Gastrocnemius medialis (tissue), 4 donors: ENCODE measurements around the gene NCBP2. TPM values are rescaled to one million over a fixed set of nuclear protein-coding genes. Genes with fewer than 3 reads are reported as not detected.

Source experiments
- ATAC-seq, 2 donors: fragments of 150-250 bp; one replicate each; pipeline ENCODE4 v1.9.1; 2016
- DNase-seq, 2 donors: peaks; one replicate each; pipeline ENCODE4 v3.0.0-alpha.2; 2019
- H3K27ac ChIP-seq, 4 donors: fragments of 200-600 bp; sonication (generic); 1 replicate in 1 of 4; 2 replicates in 3 of 4; pipeline ENCODE4 v1.5.1; 2016 to 2018; ENCODE audit warnings: mild to moderate bottlenecking in 2 of 4, moderate library complexity in 1 of 4
- H3K27me3 ChIP-seq, 3 donors: fragments of 200-600 bp; sonication (generic) in 2 of 3; 1 replicate in 1 of 3; 2 replicates in 2 of 3; pipeline versions ENCODE4 v1.5.1 to v1.6.0; 2016 to 2019; ENCODE audit warnings: mild to moderate bottlenecking in 1 of 3, moderate library complexity in 1 of 3
- H3K36me3 ChIP-seq, 2 donors: fragments of 200-600 bp; sonication (generic) in 1 of 2; one replicate each; pipeline ENCODE4 v1.5.1; 2017 to 2018
- H3K4me1 ChIP-seq, 2 donors: fragments of 200-600 bp; sonication (generic) in 1 of 2; one replicate each; pipeline ENCODE4 v1.5.1; 2016 to 2017; ENCODE audit warnings: mild to moderate bottlenecking in 2 of 2
- H3K4me3 ChIP-seq, 4 donors: fragments of 200-600 bp; sonication (generic) in 3 of 4; 1 replicate in 1 of 4; 2 replicates in 3 of 4; pipeline ENCODE4 v1.5.1; 2016 to 2019; ENCODE audit warnings: mild to moderate bottlenecking in 2 of 4
- H3K9me3 ChIP-seq, 3 donors: fragments of 200-600 bp; sonication (generic) in 2 of 3; 1 replicate in 1 of 3; 2 replicates in 2 of 3; pipeline ENCODE4 v1.5.1; 2016 to 2019
- CTCF ChIP-seq, 5 experiments: fragments of 450-650 bp in 3 of 5; fragments of 200-600 bp in 2 of 5; sonication (generic) in 2 of 5; IDR thresholded peaks in 4 of 5; conservative IDR thresholded peaks in 1 of 5; 1 replicate in 4 of 5; 2 replicates in 1 of 5; pipeline ENCODE4 v1.5.1; 2016 to 2019; ENCODE audit warnings: antibody characterized with exemption in 5 of 5, mild to moderate bottlenecking in 3 of 5, moderate library complexity in 3 of 5
- POLR2A ChIP-seq, 2 donors: fragments of 450-650 bp; IDR thresholded peaks; one replicate each; pipeline ENCODE4 v1.6.1; 2017; ENCODE audit warnings: antibody characterized with exemption in 2 of 2, mild to moderate bottlenecking in 2 of 2, moderate library complexity in 2 of 2
- in situ Hi-C, 4 donors: fragments of 200-750 bp; cut with MboI; loops; one replicate each; pipeline versions ENCODE4 v1.15.0 to v1.8.0; 2017; ENCODE audit warnings: low sequenced_read_pairs in 4 of 4
- intact Hi-C: fragments of 100-400 bp; cut with DNase I; formaldehyde crosslinking; loops from one replicate; pipeline ENCODE4 v1.15.1; 2023; ENCODE audit warnings: low total_unique reads
- total RNA-seq, 4 donors: library from RNA; depleted of rRNA; stranded (reverse); fragments of >200 nt; gene quantifications; one replicate each; pipeline versions ENCODE4 v1.1.0 to v1.2.3, GENCODE V29; 2016

Gene NCBP2
- total RNA-seq, 4 donors from 2014 or later, result 23.4 to 29.9 (median 27.5) TPM

DNA sequence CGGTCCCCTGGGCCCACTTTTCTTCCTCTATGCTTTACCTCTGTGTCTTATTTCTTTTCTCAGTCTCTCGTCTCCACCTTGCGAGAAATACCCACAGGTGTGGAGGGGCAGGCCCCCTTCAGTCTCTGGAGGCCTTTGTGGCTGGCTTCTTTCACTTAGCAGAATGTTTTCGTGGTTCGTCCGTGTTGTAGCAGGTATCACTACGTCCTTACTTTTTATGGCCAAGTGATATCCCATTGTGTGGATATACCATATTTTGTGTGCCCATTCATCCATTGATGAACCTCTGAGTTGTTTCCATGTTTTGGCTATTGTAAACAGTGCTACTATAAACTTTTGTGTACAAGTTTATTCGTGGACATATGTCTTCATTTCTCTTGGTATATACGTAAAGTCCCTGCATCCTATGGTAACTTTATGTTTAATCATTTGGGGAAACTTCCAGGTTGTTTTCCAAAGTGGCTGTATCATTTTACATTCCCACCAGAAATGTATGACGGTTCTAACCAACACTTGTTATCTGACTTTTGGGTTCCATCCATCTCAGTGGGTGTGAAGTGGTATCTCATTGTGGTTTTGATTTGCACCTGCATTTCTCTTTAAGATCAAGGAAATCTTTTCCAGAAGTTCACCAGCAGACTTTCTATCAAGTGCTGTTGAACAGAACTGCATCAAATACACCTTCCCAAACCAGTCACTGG, 20.8 kb upstream of the NCBP2 start:
- DNase-seq, result no peak
- in situ Hi-C loops, result loop anchor here in 2 of 4 donors (10.0 to 25.0 kb wide), 2 partner anchors 101 to 128 kb away; partner anchors contain the start of gene SENP5 (in 1 of the 2)
- no peaks in the 10 kb centered on the region for H3K9me3 ChIP-seq
- no peak overlapping the region for H3K27ac ChIP-seq
- no peaks in the 10 kb centered on the region for H3K36me3 ChIP-seq
- H3K4me1 ChIP-seq, result peaks cover 0 to 5% of the 10 kb centered on the region in 2 donors
- ATAC-seq, result no peak
- TF ChIP-seq POLR2A (IDR thresholded peaks at IDR 0.05) (no peak), CTCF (IDR thresholded peaks at IDR 0.05 in 4 of 5, conservative IDR thresholded peaks at IDR 0.05 in 1 of 5) (no peak)
- no peaks in the 10 kb centered on the region for H3K27me3 ChIP-seq
- H3K4me3 ChIP-seq, result no peak overlapping the region
- intact Hi-C loops, result no loop called here

- H3K36me3 ChIP-seq, result no peaks in the 10 kb centered on the region
- ATAC-seq (no peak), DNase-seq (no peak)
- no peak overlapping the region for H3K27ac ChIP-seq
- H3K9me3 ChIP-seq, result no peaks in the 10 kb centered on the region
- H3K4me1 ChIP-seq, result no peaks in the 10 kb centered on the region
- TF ChIP-seq CTCF (IDR thresholded peaks at IDR 0.05 in 4 of 5, conservative IDR thresholded peaks at IDR 0.05 in 1 of 5) (no peak), POLR2A (IDR thresholded peaks at IDR 0.05) (no peak)
- H3K27me3 ChIP-seq, result no peaks in the 10 kb centered on the region
- in situ Hi-C loops, result loop anchor here in 2 of 4 donors (10.0 to 25.0 kb wide), 2 partner anchors 100 to 128 kb away; partner anchors contain the start of gene SENP5 (in 1 of the 2)
- intact Hi-C loops, result no loop called here
- no peak overlapping the region for H3K4me3 ChIP-seq
Measured at GRCh38 chr3:196962108-196962929, 20.0 kb upstream of the NCBP2 start.

DNA sequence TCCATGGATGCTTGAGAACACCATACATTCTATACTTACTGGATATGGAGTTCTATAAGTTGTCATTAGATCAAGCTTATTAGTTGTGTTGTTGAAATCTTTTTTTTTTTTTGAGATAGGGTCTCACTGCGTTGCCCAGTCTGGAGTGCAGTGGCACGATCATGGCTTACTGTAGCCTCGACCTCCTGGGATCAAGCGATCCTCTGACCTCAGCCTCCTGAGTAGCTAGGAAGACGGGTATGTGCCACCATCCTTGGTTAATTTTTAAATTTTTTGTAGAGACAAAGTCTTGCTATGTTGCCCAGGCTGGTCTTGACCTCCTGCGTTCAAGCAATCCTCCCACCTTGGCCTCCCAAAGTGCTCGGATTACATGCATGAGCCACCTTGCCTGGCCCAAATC, 12.5 kb upstream of the NCBP2 start:
- Histone ChIP-seq H3K9me3 (no peaks in the 10 kb centered on the region), H3K4me3 (no peak overlapping the region), H3K27me3 (no peaks in the 10 kb centered on the region), H3K27ac (no peak overlapping the region), H3K36me3 (no peaks in the 10 kb centered on the region), H3K4me1 (no peaks in the 10 kb centered on the region)
- in situ Hi-C loops (loop anchor here in 2 of 4 donors (10.0 to 25.0 kb wide), 2 partner anchors 93 to 100 kb away; partner anchors contain the start of gene SENP5 (in 1 of the 2)), intact Hi-C loops (no loop called here)
- DNase-seq (no peak), ATAC-seq (no peak)
- no peak for TF ChIP-seq POLR2A (IDR thresholded peaks at IDR 0.05)
- TF ChIP-seq CTCF (IDR thresholded peaks at IDR 0.05 in 4 of 5, conservative IDR thresholded peaks at IDR 0.05 in 1 of 5), result no peak

- H3K4me1 ChIP-seq, result no peaks in the 10 kb centered on the region
- intact Hi-C loops, result no loop called here
Measured at GRCh38 chr3:196951371-196951770, 9.0 kb upstream of the NCBP2 start.

More at GRCh38 chr3:196951371-196951770, 9.0 kb upstream of the NCBP2 start:
- ATAC-seq (no peak), DNase-seq (no peak)
- H3K4me3 ChIP-seq, result no peak overlapping the region
- no peaks in the 10 kb centered on the region for H3K27me3 ChIP-seq
- no peaks in the 10 kb centered on the region for H3K36me3 ChIP-seq
- in situ Hi-C loops, result loop anchor here in 2 of 4 donors (10.0 to 25.0 kb wide), 2 partner anchors 89 to 97 kb away; partner anchors contain the start of gene SENP5 (in 1 of the 2)
- no peak overlapping the region for H3K27ac ChIP-seq
- H3K9me3 ChIP-seq, result no peaks in the 10 kb centered on the region
- no peak for TF ChIP-seq CTCF (IDR thresholded peaks at IDR 0.05 in 4 of 5, conservative IDR thresholded peaks at IDR 0.05 in 1 of 5)
- no peak for TF ChIP-seq POLR2A (IDR thresholded peaks at IDR 0.05)
